HAP-1 (cell line): ENCODE measurements around the gene ALK.

Source experiments
- DNase-seq, 2 experiments: peaks; one replicate each; pipeline ENCODE4 v3.0.0-alpha.2; 2016 to 2020; ENCODE audit warnings: low spot score in 2 of 2
- H3K27me3 ChIP-seq: fragments of 250-450 bp; sonication (Bioruptor Pico); 2 replicates; pipeline ENCODE4 v1.5.1; 2020; ENCODE audit warnings: low read depth, mild to moderate bottlenecking, moderate library complexity
- H3K36me3 ChIP-seq: fragments of 250-450 bp; sonication (Bioruptor Pico); replicated peaks from 2 replicates; pipeline ENCODE4 v1.5.1; 2020; ENCODE audit warnings: mild to moderate bottlenecking
- H3K4me1 ChIP-seq: fragments of 250-450 bp; sonication (Bioruptor Pico); 2 replicates; pipeline ENCODE4 v1.5.1; 2020; ENCODE audit warnings: mild to moderate bottlenecking
- H3K4me3 ChIP-seq: fragments of 250-450 bp; sonication (Bioruptor Pico); 2 replicates; pipeline ENCODE4 v1.5.1; 2020; ENCODE audit warnings: mild to moderate bottlenecking, moderate library complexity
- H3K9me3 ChIP-seq: fragments of 250-450 bp; sonication (Bioruptor Pico); 2 replicates; pipeline ENCODE4 v1.5.1; 2020; ENCODE audit warnings: mild to moderate bottlenecking, moderate library complexity
- in situ Hi-C: fragments of 300-500 bp; cut with MboI; formaldehyde crosslinking; loops from 3 replicates; pipeline ENCODE4 v1.14.3; 2020; ENCODE audit warnings: low sequenced_read_pairs, inconsistent platforms, mixed read lengths

The ALK gene

GRCh38 chr2:29922605-29923004 is 1.2 kb upstream of the ALK start:
- no peak for DNase-seq
- Histone ChIP-seq H3K36me3 (no peaks in the 10 kb centered on the region), H3K4me3 (no peak overlapping the region), H3K4me1 (no peaks in the 10 kb centered on the region), H3K27me3 (peaks cover 20% of the 10 kb centered on the region), H3K9me3 (no peaks in the 10 kb centered on the region)
- in situ Hi-C loops, result loop anchor here (10.0 kb wide), 2 partner anchors 102 to 968 kb away; no protein-coding TSS in a partner anchor

GRCh38 chr2:29920631-29921559 is 491 bp downstream of the ALK start:
- peak overlapping the region; percentile 14 for H3K4me3 ChIP-seq
- H3K27me3 ChIP-seq, result peaks cover 20% of the 10 kb centered on the region
- peak in 1 of 2 experiments; percentile 15 for DNase-seq

GRCh38 chr2:29920130-29920577 is 1.2 kb downstream of the ALK start:
- no peaks in the 10 kb centered on the region for H3K36me3 ChIP-seq
- peak in 1 of 2 experiments; percentile 83 for DNase-seq
- H3K9me3 ChIP-seq, result no peaks in the 10 kb centered on the region
- H3K4me3 ChIP-seq, result no peak overlapping the region
- no peaks in the 10 kb centered on the region for H3K4me1 ChIP-seq
- in situ Hi-C loops, result loop anchor here (10.0 kb wide), 2 partner anchors 105 to 965 kb away; no protein-coding TSS in a partner anchor
- H3K27me3 ChIP-seq, result peaks cover 20% of the 10 kb centered on the region

More at GRCh38 chr2:29920631-29921559, 491 bp downstream of the ALK start:
- in situ Hi-C loops, result loop anchor here (10.0 kb wide), 2 partner anchors 104 to 966 kb away; no protein-coding TSS in a partner anchor
- Histone ChIP-seq H3K36me3 (no peaks in the 10 kb centered on the region), H3K4me1 (no peaks in the 10 kb centered on the region), H3K9me3 (no peaks in the 10 kb centered on the region)

GRCh38 chr2:29918941-29919340 is 2.4 kb downstream of the ALK start:
- H3K36me3 ChIP-seq, result no peaks in the 10 kb centered on the region

GRCh38 chr2:29917781-29918180 is 3.6 kb downstream of the ALK start:
- no peak overlapping the region for H3K4me3 ChIP-seq
- H3K27me3 ChIP-seq, result peaks cover 20% of the 10 kb centered on the region
- in situ Hi-C loops, result no loop called here
- DNase-seq, result no peak
- no peaks in the 10 kb centered on the region for H3K4me1 ChIP-seq
- no peaks in the 10 kb centered on the region for H3K9me3 ChIP-seq
- no peaks in the 10 kb centered on the region for H3K36me3 ChIP-seq

More at GRCh38 chr2:29918941-29919340, 2.4 kb downstream of the ALK start:
- H3K9me3 ChIP-seq, result no peaks in the 10 kb centered on the region
- peaks cover 20% of the 10 kb centered on the region for H3K27me3 ChIP-seq
- in situ Hi-C loops, result no loop called here
- no peaks in the 10 kb centered on the region for H3K4me1 ChIP-seq
- H3K4me3 ChIP-seq, result no peak overlapping the region
- no peak for DNase-seq

- Histone ChIP-seq H3K9me3 (no peaks in the 10 kb centered on the region), H3K27me3 (peaks cover 17% of the 10 kb centered on the region), H3K4me3 (no peak overlapping the region), H3K36me3 (no peaks in the 10 kb centered on the region), H3K4me1 (no peaks in the 10 kb centered on the region)
- DNase-seq, result no peak
- in situ Hi-C loops, result no loop called here
Observed at GRCh38 chr2:29916571-29916970, 4.8 kb downstream of the ALK start.

GRCh38 chr2:29910960-29911359 is 10.4 kb downstream of the ALK start:
- H3K4me1 ChIP-seq, result no peaks in the 10 kb centered on the region
- H3K36me3 ChIP-seq, result no peaks in the 10 kb centered on the region
- no peaks in the 10 kb centered on the region for H3K9me3 ChIP-seq
- peaks cover 3% of the 10 kb centered on the region; the same call in 1 of the 2 replicates for H3K27me3 ChIP-seq
- in situ Hi-C loops, result no loop called here
- H3K4me3 ChIP-seq, result no peak overlapping the region
- no peak for DNase-seq

- H3K9me3 ChIP-seq, result no peaks in the 10 kb centered on the region
- H3K36me3 ChIP-seq, result no peaks in the 10 kb centered on the region
- DNase-seq, result no peak
- H3K27me3 ChIP-seq, result peaks cover 3% of the 10 kb centered on the region; the same call in 1 of the 2 replicates
- H3K4me3 ChIP-seq, result no peak overlapping the region
- H3K4me1 ChIP-seq, result no peaks in the 10 kb centered on the region
- in situ Hi-C loops, result no loop called here
Observed at GRCh38 chr2:29910465-29910864, 10.9 kb downstream of the ALK start.

GRCh38 chr2:29902356-29902755 is 19.0 kb downstream of the ALK start:
- no peak for DNase-seq
- in situ Hi-C loops, result no loop called here
- Histone ChIP-seq H3K27me3 (peaks cover 3% of the 10 kb centered on the region; the same call in 1 of the 2 replicates), H3K4me3 (no peak overlapping the region), H3K4me1 (no peaks in the 10 kb centered on the region), H3K9me3 (no peaks in the 10 kb centered on the region), H3K36me3 (no peaks in the 10 kb centered on the region)

GRCh38 chr2:29900971-29901633 is 20.3 kb downstream of the ALK start:
- H3K27me3 ChIP-seq, result no peaks in the 10 kb centered on the region
- no peak for DNase-seq
- H3K36me3 ChIP-seq, result no peaks in the 10 kb centered on the region
- no peak overlapping the region for H3K4me3 ChIP-seq
- in situ Hi-C loops, result no loop called here
- no peaks in the 10 kb centered on the region for H3K9me3 ChIP-seq
- H3K4me1 ChIP-seq, result no peaks in the 10 kb centered on the region

GRCh38 chr2:29898999-29899398 is 22.4 kb downstream of the ALK start:
- DNase-seq, result no peak
- in situ Hi-C loops, result no loop called here
- H3K4me3 ChIP-seq, result no peak overlapping the region
- no peaks in the 10 kb centered on the region for H3K36me3 ChIP-seq
- no peaks in the 10 kb centered on the region for H3K4me1 ChIP-seq
- H3K27me3 ChIP-seq, result no peaks in the 10 kb centered on the region
- H3K9me3 ChIP-seq, result no peaks in the 10 kb centered on the region

GRCh38 chr2:29894822-29895614 is 26.4 kb downstream of the ALK start:
- DNase-seq, result no peak
- no peaks in the 10 kb centered on the region for H3K4me1 ChIP-seq
- in situ Hi-C loops, result no loop called here
- no peak overlapping the region for H3K4me3 ChIP-seq
- H3K27me3 ChIP-seq, result no peaks in the 10 kb centered on the region
- no peaks in the 10 kb centered on the region for H3K36me3 ChIP-seq
- H3K9me3 ChIP-seq, result no peaks in the 10 kb centered on the region

GRCh38 chr2:29892585-29893259 is 28.7 kb downstream of the ALK start:
- DNase-seq, result no peak
- Histone ChIP-seq H3K27me3 (no peaks in the 10 kb centered on the region), H3K9me3 (no peaks in the 10 kb centered on the region), H3K36me3 (no peaks in the 10 kb centered on the region), H3K4me3 (no peak overlapping the region), H3K4me1 (no peaks in the 10 kb centered on the region)
- in situ Hi-C loops, result no loop called here
